Measurements from ENCODE around the gene TOMM20. TPM values are rescaled to one million over a fixed set of nuclear protein-coding genes. Genes with fewer than 3 reads are reported as not detected.

TOMM20 gene
- total RNA-seq, 1 donor from 2014 or later = 143 TPM

- Histone ChIP-seq H2AFZ (ENCODE audit: low read depth, low read length) (no peak overlapping the region), H3K9ac (ENCODE audit: low read length) (no peak overlapping the region), H3K27me3 (ENCODE audit: insufficient read depth, low read length) (no peaks in the 10 kb centered on the region), H4K20me1 (ENCODE audit: insufficient read depth, low read length) (peaks cover 30% of the 10 kb centered on the region), H3K9me3 (ENCODE audit: insufficient read depth, low read depth, low read length) (no peaks in the 10 kb centered on the region), H3K79me2 (ENCODE audit: insufficient read depth, low read length) (peaks cover 41% of the 10 kb centered on the region), H3K36me3 (ENCODE audit: insufficient read depth, low read length) (peaks cover 17% of the 10 kb centered on the region), H3K27ac (ENCODE audit: low read depth, low read length) (no peak overlapping the region), H3K4me2 (ENCODE audit: low read length) (no peak overlapping the region), H3K4me1 (ENCODE audit: insufficient read depth, low read length) (peaks cover 6% of the 10 kb centered on the region), H3K4me3 (ENCODE audit: insufficient read depth, low read depth, low read length) (no peak overlapping the region)
- H3K9me3 Mint-ChIP-seq (ENCODE audit: unreplicated experiment) = peaks cover 2% of the 10 kb centered on the region
- FAIRE-seq (no peak), DNase-seq (ENCODE audit: low read depth) (no peak)
- no peaks in the 10 kb centered on the region for H3K27me3 Mint-ChIP-seq (ENCODE audit: low read depth, unreplicated experiment)
- H3K4me3 Mint-ChIP-seq (ENCODE audit: unreplicated experiment) = peak overlapping the region; percentile 50
- peaks cover 11% of the 10 kb centered on the region for H3K4me1 Mint-ChIP-seq (ENCODE audit: low read depth, unreplicated experiment)
- no peak for TF ChIP-seq EZH2 (IDR thresholded peaks at IDR 0.05; ENCODE audit: insufficient read depth, low read length)
- no peak for TF ChIP-seq CTCF (IDR thresholded peaks at IDR 0.05; ENCODE audit: insufficient read depth, low read depth, low read length)
- peak overlapping the region; percentile 34 for H3K27ac Mint-ChIP-seq (ENCODE audit: unreplicated experiment)
- peaks cover 11% of the 10 kb centered on the region for H3K36me3 Mint-ChIP-seq (ENCODE audit: low read depth, unreplicated experiment)
Observed at GRCh38 chr1:235129774-235130570, 1.3 kb upstream of the TOMM20 start.

GRCh38 chr1:235127732-235128455 is 743 bp downstream of the TOMM20 start:
- Histone ChIP-seq H3K4me3 (ENCODE audit: insufficient read depth, low read depth, low read length) (peak overlapping the region; percentile 94), H3K79me2 (ENCODE audit: insufficient read depth, low read length) (peaks cover 61% of the 10 kb centered on the region), H3K9ac (ENCODE audit: low read length) (peak overlapping the region; percentile 98), H3K27ac (ENCODE audit: low read depth, low read length) (peak overlapping the region; percentile 93), H3K9me3 (ENCODE audit: insufficient read depth, low read depth, low read length) (no peaks in the 10 kb centered on the region), H3K36me3 (ENCODE audit: insufficient read depth, low read length) (peaks cover 12% of the 10 kb centered on the region), H3K4me1 (ENCODE audit: insufficient read depth, low read length) (peaks cover 6% of the 10 kb centered on the region), H2AFZ (ENCODE audit: low read depth, low read length) (peak overlapping the region; percentile 81), H3K4me2 (ENCODE audit: low read length) (peak overlapping the region; percentile 91), H4K20me1 (ENCODE audit: insufficient read depth, low read length) (peaks cover 51% of the 10 kb centered on the region), H3K27me3 (ENCODE audit: insufficient read depth, low read length) (no peaks in the 10 kb centered on the region)
- Mint-ChIP-seq H3K9me3 (ENCODE audit: unreplicated experiment) (peaks cover 1% of the 10 kb centered on the region), H3K4me1 (ENCODE audit: low read depth, unreplicated experiment) (peaks cover 17% of the 10 kb centered on the region), H3K27ac (ENCODE audit: unreplicated experiment) (peak overlapping the region; percentile 98), H3K27me3 (ENCODE audit: low read depth, unreplicated experiment) (no peaks in the 10 kb centered on the region), H3K4me3 (ENCODE audit: unreplicated experiment) (peak overlapping the region; percentile 98), H3K36me3 (ENCODE audit: low read depth, unreplicated experiment) (peaks cover 8% of the 10 kb centered on the region)
- TF ChIP-seq EZH2 (IDR thresholded peaks at IDR 0.05; ENCODE audit: insufficient read depth, low read length) = no peak
- no peak for TF ChIP-seq CTCF (IDR thresholded peaks at IDR 0.05; ENCODE audit: insufficient read depth, low read depth, low read length)
- DNase-seq (ENCODE audit: low read depth) (no peak), FAIRE-seq (no peak)
